ENCODE data around the gene SRRM3. TPM values are rescaled to one million over a fixed set of nuclear protein-coding genes. Genes with fewer than 3 reads are reported as not detected.

Gene SRRM3
- total and polyA plus RNA-seq, 2 experiments from 2014 or later: 8.6 to 13.8 TPM

DNA sequence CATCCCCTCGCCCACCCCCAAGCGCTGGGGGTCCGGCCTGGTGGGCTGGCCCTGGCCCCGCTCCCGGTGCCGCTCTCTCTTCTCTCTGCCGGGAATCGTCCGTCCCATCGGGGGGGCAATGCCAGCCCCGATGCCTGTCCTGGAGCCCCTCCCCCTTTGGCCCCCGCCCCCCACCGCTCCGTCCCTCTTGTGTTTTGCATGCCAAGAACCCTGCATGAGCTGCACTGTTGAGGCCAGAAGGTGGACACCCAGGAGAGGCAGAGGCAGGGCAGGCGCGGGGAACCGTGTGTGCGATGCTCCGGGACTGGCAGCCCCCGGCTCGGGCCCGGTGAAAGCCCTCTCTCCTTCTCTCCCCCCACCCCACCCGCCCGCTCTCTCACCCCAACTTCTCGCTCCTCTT is 78.7 kb downstream of the SRRM3 start:
- Mint-ChIP-seq H3K36me3 (ENCODE audit: low read depth) (peaks cover 5% of the 10 kb centered on the region; the same call in 2 of the 3 replicates), H3K27me3 (ENCODE audit: insufficient read depth, low read depth, poor library complexity) (peaks cover 58% of the 10 kb centered on the region), H3K27ac (no peak overlapping the region), H3K4me3 (peak overlapping the region; percentile 73), H3K4me1 (peaks cover 21% of the 10 kb centered on the region), H3K9me3 (peaks cover 2% of the 10 kb centered on the region; the same call in 2 of the 3 replicates)
- Histone ChIP-seq H3K9me2 (ENCODE audit: insufficient read depth) (no peaks in the 10 kb centered on the region), H3F3A (replicated peaks; ENCODE audit: low read depth) (peaks cover 7% of the 10 kb centered on the region; the same call in 1 of the 2 replicates), H3K4me1 (ENCODE audit: insufficient read depth) (peaks cover 9% of the 10 kb centered on the region), H3K79me2 (replicated peaks; ENCODE audit: insufficient read depth) (no peaks in the 10 kb centered on the region), H3K27ac (ENCODE audit: low read depth) (no peak overlapping the region), H3K27me3 (ENCODE audit: insufficient read depth) (peaks cover 56% of the 10 kb centered on the region), H4K20me1 (replicated peaks; ENCODE audit: insufficient read depth) (no peaks in the 10 kb centered on the region; the same call in 1 of the 2 replicates), H3K4me3 (peak overlapping the region; percentile 78; the same call in 1 of the 2 replicates), H3K36me3 (ENCODE audit: insufficient read depth) (no peaks in the 10 kb centered on the region), H2AFZ (no peak overlapping the region), H3K4me2 (peak overlapping the region; percentile 89)
- TF ChIP-seq, protein P1, sequence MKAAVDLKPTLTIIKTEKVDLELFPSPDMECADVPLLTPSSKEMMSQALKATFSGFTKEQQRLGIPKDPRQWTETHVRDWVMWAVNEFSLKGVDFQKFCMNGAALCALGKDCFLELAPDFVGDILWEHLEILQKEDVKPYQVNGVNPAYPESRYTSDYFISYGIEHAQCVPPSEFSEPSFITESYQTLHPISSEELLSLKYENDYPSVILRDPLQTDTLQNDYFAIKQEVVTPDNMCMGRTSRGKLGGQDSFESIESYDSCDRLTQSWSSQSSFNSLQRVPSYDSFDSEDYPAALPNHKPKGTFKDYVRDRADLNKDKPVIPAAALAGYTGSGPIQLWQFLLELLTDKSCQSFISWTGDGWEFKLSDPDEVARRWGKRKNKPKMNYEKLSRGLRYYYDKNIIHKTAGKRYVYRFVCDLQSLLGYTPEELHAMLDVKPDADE (IDR thresholded peaks at IDR 0.05): no peak
- TF ChIP-seq EZH2phosphoT487 (IDR thresholded peaks at IDR 0.05; ENCODE audit: unreplicated experiment) (no peak), NANOG (IDR thresholded peaks at IDR 0.05; ENCODE audit: borderline replicate concordance) (no peak), STAT1 (IDR thresholded peaks at IDR 0.05; ENCODE audit: unreplicated experiment) (no peak), JUNB (IDR thresholded peaks at IDR 0.05; ENCODE audit: unreplicated experiment) (no peak), POLR2AphosphoS5 (IDR thresholded peaks at IDR 0.05; ENCODE audit: low read depth) (no peak), CREB1 (CRISPR knock-in tag; IDR thresholded peaks at IDR 0.05; ENCODE audit: low read depth) (no peak), EZH2 (IDR thresholded peaks at IDR 0.05; ENCODE audit: low read depth, unreplicated experiment) (no peak), ZNF114 (CRISPR knock-in tag; IDR thresholded peaks at IDR 0.05) (no peak), ZNF331 (CRISPR knock-in tag; IDR thresholded peaks at IDR 0.05; ENCODE audit: low read depth) (no peak)
- TF ChIP-seq, protein P2, sequence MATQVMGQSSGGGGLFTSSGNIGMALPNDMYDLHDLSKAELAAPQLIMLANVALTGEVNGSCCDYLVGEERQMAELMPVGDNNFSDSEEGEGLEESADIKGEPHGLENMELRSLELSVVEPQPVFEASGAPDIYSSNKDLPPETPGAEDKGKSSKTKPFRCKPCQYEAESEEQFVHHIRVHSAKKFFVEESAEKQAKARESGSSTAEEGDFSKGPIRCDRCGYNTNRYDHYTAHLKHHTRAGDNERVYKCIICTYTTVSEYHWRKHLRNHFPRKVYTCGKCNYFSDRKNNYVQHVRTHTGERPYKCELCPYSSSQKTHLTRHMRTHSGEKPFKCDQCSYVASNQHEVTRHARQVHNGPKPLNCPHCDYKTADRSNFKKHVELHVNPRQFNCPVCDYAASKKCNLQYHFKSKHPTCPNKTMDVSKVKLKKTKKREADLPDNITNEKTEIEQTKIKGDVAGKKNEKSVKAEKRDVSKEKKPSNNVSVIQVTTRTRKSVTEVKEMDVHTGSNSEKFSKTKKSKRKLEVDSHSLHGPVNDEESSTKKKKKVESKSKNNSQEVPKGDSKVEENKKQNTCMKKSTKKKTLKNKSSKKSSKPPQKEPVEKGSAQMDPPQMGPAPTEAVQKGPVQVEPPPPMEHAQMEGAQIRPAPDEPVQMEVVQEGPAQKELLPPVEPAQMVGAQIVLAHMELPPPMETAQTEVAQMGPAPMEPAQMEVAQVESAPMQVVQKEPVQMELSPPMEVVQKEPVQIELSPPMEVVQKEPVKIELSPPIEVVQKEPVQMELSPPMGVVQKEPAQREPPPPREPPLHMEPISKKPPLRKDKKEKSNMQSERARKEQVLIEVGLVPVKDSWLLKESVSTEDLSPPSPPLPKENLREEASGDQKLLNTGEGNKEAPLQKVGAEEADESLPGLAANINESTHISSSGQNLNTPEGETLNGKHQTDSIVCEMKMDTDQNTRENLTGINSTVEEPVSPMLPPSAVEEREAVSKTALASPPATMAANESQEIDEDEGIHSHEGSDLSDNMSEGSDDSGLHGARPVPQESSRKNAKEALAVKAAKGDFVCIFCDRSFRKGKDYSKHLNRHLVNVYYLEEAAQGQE (IDR thresholded peaks at IDR 0.05; ENCODE audit: unreplicated experiment): no peak
- TF ChIP-seq, protein P3, sequence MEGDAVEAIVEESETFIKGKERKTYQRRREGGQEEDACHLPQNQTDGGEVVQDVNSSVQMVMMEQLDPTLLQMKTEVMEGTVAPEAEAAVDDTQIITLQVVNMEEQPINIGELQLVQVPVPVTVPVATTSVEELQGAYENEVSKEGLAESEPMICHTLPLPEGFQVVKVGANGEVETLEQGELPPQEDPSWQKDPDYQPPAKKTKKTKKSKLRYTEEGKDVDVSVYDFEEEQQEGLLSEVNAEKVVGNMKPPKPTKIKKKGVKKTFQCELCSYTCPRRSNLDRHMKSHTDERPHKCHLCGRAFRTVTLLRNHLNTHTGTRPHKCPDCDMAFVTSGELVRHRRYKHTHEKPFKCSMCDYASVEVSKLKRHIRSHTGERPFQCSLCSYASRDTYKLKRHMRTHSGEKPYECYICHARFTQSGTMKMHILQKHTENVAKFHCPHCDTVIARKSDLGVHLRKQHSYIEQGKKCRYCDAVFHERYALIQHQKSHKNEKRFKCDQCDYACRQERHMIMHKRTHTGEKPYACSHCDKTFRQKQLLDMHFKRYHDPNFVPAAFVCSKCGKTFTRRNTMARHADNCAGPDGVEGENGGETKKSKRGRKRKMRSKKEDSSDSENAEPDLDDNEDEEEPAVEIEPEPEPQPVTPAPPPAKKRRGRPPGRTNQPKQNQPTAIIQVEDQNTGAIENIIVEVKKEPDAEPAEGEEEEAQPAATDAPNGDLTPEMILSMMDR (conservative IDR thresholded peaks at IDR 0.05; ENCODE audit: low read depth in 2 of 2): no peak
- TF ChIP-seq, protein P4, sequence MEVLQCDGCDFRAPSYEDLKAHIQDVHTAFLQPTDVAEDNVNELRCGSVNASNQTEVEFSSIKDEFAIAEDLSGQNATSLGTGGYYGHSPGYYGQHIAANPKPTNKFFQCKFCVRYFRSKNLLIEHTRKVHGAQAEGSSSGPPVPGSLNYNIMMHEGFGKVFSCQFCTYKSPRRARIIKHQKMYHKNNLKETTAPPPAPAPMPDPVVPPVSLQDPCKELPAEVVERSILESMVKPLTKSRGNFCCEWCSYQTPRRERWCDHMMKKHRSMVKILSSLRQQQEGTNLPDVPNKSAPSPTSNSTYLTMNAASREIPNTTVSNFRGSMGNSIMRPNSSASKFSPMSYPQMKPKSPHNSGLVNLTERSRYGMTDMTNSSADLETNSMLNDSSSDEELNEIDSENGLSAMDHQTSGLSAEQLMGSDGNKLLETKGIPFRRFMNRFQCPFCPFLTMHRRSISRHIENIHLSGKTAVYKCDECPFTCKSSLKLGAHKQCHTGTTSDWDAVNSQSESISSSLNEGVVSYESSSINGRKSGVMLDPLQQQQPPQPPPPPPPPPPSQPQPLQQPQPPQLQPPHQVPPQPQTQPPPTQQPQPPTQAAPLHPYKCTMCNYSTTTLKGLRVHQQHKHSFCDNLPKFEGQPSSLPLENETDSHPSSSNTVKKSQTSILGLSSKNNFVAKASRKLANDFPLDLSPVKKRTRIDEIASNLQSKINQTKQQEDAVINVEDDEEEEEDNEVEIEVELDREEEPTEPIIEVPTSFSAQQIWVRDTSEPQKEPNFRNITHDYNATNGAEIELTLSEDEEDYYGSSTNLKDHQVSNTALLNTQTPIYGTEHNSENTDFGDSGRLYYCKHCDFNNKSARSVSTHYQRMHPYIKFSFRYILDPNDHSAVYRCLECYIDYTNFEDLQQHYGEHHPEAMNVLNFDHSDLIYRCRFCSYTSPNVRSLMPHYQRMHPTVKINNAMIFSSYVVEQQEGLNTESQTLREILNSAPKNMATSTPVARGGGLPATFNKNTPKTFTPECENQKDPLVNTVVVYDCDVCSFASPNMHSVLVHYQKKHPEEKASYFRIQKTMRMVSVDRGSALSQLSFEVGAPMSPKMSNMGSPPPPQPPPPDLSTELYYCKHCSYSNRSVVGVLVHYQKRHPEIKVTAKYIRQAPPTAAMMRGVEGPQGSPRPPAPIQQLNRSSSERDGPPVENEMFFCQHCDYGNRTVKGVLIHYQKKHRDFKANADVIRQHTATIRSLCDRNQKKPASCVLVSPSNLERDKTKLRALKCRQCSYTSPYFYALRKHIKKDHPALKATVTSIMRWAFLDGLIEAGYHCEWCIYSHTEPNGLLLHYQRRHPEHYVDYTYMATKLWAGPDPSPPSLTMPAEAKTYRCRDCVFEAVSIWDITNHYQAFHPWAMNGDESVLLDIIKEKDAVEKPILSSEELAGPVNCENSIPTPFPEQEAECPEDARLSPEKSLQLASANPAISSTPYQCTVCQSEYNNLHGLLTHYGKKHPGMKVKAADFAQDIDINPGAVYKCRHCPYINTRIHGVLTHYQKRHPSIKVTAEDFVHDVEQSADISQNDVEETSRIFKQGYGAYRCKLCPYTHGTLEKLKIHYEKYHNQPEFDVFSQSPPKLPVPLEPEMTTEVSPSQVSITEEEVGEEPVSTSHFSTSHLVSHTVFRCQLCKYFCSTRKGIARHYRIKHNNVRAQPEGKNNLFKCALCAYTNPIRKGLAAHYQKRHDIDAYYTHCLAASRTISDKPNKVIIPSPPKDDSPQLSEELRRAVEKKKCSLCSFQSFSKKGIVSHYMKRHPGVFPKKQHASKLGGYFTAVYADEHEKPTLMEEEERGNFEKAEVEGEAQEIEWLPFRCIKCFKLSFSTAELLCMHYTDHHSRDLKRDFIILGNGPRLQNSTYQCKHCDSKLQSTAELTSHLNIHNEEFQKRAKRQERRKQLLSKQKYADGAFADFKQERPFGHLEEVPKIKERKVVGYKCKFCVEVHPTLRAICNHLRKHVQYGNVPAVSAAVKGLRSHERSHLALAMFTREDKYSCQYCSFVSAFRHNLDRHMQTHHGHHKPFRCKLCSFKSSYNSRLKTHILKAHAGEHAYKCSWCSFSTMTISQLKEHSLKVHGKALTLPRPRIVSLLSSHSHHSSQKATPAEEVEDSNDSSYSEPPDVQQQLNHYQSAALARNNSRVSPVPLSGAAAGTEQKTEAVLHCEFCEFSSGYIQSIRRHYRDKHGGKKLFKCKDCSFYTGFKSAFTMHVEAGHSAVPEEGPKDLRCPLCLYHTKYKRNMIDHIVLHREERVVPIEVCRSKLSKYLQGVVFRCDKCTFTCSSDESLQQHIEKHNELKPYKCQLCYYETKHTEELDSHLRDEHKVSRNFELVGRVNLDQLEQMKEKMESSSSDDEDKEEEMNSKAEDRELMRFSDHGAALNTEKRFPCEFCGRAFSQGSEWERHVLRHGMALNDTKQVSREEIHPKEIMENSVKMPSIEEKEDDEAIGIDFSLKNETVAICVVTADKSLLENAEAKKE (CRISPR knock-in tag; IDR thresholded peaks at IDR 0.05): no peak
- peak; percentile 36 for ATAC-seq
- DNase-seq (ENCODE audit: low spot score): peak; percentile 60

All from GM23338 (cell line).